SK-N-SH treated with all-trans-retinoic acid at 6 μM for 48 hours (cell line): ENCODE data around the gene SLC35F3.

Experiments
- ARNTL ChIP-seq: fragments of 450-650 bp; formaldehyde crosslinking; IDR thresholded peaks from 2 replicates; pipeline ENCODE4 v1.5.0; 2020; ENCODE audit warnings: low read depth, mild to moderate bottlenecking, moderate library complexity, borderline replicate concordance
- CSDC2 ChIP-seq: fragments of 250-450 bp; sonication (Bioruptor Pico); IDR thresholded peaks from 2 replicates; pipeline ENCODE4 v1.5.0; 2020; ENCODE audit warnings: mild to moderate bottlenecking, moderate library complexity
- SNAI2 ChIP-seq: fragments of 250-450 bp; sonication (Bioruptor Pico); IDR thresholded peaks from 2 replicates; pipeline ENCODE4 v1.5.0; 2020; ENCODE audit warnings: mild to moderate bottlenecking, moderate library complexity
- TCF4 ChIP-seq: fragments of 250-450 bp; sonication (Bioruptor Pico); IDR thresholded peaks from 2 replicates; pipeline ENCODE4 v1.8.0; 2021; ENCODE audit warnings: mild to moderate bottlenecking, moderate library complexity, borderline replicate concordance
- TSHZ2 ChIP-seq: fragments of 250-450 bp; sonication (Bioruptor Pico); IDR thresholded peaks from 2 replicates; pipeline ENCODE4 v1.5.0; 2020; ENCODE audit warnings: mild to moderate bottlenecking, moderate library complexity
- ZFP3 ChIP-seq: fragments of 250-450 bp; sonication (Bioruptor Pico); IDR thresholded peaks from 2 replicates; pipeline ENCODE4 v1.5.0; 2020; ENCODE audit warnings: mild to moderate bottlenecking, moderate library complexity
- ZFP30 ChIP-seq: fragments of 450-650 bp; formaldehyde crosslinking; IDR thresholded peaks from 2 replicates; pipeline ENCODE4 v1.5.0; 2022; ENCODE audit warnings: mild to moderate bottlenecking, moderate library complexity
- ZNF565 ChIP-seq: fragments of 450-650 bp; formaldehyde crosslinking; conservative IDR thresholded peaks from 2 replicates; pipeline ENCODE4 v1.5.0; 2020; ENCODE audit warnings: low read depth, mild to moderate bottlenecking, moderate library complexity
- TF ChIP-seq, protein P1 (sequence below): fragments of 250-450 bp; sonication (Bioruptor Pico); IDR thresholded peaks from 2 replicates; pipeline ENCODE4 v1.5.1; 2020; ENCODE audit warnings: low read depth, mild to moderate bottlenecking, moderate library complexity

DNA sequence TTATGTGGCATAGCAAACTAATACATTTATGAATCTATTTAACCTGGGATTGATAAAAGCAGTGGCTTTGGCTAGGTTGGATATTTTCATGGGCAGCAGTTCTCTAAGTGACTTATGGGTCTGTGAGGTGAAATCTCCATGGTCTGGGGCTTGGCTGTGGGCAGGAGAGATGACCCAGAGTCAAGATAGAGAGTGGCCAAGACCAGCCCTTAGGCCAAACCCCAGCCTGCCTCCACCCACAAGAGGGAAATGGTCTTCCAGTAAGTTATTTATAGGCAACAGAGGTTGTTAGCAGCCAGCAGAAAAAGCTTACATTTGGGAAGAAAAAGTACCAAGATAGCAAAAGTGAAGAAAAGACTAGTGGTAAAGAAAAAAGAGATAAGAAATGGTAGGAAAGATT is 61.4 kb downstream of the SLC35F3 start:
- TF ChIP-seq SNAI2 (CRISPR knock-in tag), result no peak
- no peak for TF ChIP-seq TSHZ2 (CRISPR knock-in tag)
- TF ChIP-seq ZNF565, result no peak
- no peak for TF ChIP-seq ARNTL (CRISPR knock-in tag)
- TF ChIP-seq ZFP3 (CRISPR knock-in tag), result no peak
- TF ChIP-seq ZFP30 (CRISPR knock-in tag), result no peak
- TF ChIP-seq, protein P1, sequence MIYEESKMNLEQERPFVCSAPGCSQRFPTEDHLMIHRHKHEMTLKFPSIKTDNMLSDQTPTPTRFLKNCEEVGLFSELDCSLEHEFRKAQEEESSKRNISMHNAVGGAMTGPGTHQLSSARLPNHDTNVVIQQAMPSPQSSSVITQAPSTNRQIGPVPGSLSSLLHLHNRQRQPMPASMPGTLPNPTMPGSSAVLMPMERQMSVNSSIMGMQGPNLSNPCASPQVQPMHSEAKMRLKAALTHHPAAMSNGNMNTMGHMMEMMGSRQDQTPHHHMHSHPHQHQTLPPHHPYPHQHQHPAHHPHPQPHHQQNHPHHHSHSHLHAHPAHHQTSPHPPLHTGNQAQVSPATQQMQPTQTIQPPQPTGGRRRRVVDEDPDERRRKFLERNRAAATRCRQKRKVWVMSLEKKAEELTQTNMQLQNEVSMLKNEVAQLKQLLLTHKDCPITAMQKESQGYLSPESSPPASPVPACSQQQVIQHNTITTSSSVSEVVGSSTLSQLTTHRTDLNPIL, result no peak
- TF ChIP-seq CSDC2, result no peak
- TF ChIP-seq TCF4 (CRISPR knock-in tag), result no peak
